GM12875 (cell line): Measurements from ENCODE around the gene NPY.

Experiments used
- H3K4me3 ChIP-seq: one replicate; pipeline ENCODE4 v1.5.1; 2011; ENCODE audit warnings: low read depth, low read length, control low read depth
- TF ChIP-seq, protein P1 (sequence below): IDR thresholded peaks from 2 replicates; pipeline ENCODE4 v1.5.1; 2011; ENCODE audit warnings: low read depth, mild to moderate bottlenecking, control low read depth, inconsistent platforms, low read length, moderate library complexity, borderline replicate concordance; ENCODE audit not compliant: insufficient read depth

Gene NPY

DNA sequence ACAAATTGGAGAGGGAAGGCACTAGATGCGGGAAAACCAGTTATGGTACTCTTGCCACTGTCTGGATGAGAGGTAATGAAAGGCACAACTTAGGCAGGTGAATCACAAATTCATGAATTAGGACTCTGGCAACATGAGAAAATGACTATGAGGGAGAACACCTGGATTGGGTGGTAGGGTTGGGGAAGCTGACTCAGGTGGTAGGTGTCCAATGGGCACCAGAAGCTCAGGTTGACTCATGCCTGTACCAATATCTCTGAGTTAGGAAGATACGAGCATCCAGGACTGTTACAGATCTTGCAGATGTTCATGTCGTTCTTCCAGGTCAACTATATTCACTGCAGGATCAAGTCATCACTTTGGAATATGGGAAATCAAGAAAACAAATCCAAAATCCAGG, 56.7 kb downstream of the NPY start:
- H3K4me3 ChIP-seq, result no peak overlapping the region

More for the DNA sequence above, 56.7 kb downstream of the NPY start:
- TF ChIP-seq, protein P1, sequence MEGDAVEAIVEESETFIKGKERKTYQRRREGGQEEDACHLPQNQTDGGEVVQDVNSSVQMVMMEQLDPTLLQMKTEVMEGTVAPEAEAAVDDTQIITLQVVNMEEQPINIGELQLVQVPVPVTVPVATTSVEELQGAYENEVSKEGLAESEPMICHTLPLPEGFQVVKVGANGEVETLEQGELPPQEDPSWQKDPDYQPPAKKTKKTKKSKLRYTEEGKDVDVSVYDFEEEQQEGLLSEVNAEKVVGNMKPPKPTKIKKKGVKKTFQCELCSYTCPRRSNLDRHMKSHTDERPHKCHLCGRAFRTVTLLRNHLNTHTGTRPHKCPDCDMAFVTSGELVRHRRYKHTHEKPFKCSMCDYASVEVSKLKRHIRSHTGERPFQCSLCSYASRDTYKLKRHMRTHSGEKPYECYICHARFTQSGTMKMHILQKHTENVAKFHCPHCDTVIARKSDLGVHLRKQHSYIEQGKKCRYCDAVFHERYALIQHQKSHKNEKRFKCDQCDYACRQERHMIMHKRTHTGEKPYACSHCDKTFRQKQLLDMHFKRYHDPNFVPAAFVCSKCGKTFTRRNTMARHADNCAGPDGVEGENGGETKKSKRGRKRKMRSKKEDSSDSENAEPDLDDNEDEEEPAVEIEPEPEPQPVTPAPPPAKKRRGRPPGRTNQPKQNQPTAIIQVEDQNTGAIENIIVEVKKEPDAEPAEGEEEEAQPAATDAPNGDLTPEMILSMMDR, result no peak
